HL-60 (cell line): Measurements from ENCODE around the gene GRIN1.

Experiments used
- GABPA ChIP-seq: IDR thresholded peaks from 2 replicates; pipeline ENCODE4 v1.6.1; 2012; ENCODE audit warnings: low read depth
- POLR2AphosphoS5 ChIP-seq: IDR thresholded peaks from 2 replicates; pipeline ENCODE4 v1.6.1; 2012; ENCODE audit warnings: low read depth
- TF ChIP-seq, protein P1 (sequence below): IDR thresholded peaks from one replicate; pipeline ENCODE4 v1.5.1; 2011; ENCODE audit warnings: low read length, control low read depth, inconsistent platforms; ENCODE audit not compliant: insufficient read depth

DNA sequence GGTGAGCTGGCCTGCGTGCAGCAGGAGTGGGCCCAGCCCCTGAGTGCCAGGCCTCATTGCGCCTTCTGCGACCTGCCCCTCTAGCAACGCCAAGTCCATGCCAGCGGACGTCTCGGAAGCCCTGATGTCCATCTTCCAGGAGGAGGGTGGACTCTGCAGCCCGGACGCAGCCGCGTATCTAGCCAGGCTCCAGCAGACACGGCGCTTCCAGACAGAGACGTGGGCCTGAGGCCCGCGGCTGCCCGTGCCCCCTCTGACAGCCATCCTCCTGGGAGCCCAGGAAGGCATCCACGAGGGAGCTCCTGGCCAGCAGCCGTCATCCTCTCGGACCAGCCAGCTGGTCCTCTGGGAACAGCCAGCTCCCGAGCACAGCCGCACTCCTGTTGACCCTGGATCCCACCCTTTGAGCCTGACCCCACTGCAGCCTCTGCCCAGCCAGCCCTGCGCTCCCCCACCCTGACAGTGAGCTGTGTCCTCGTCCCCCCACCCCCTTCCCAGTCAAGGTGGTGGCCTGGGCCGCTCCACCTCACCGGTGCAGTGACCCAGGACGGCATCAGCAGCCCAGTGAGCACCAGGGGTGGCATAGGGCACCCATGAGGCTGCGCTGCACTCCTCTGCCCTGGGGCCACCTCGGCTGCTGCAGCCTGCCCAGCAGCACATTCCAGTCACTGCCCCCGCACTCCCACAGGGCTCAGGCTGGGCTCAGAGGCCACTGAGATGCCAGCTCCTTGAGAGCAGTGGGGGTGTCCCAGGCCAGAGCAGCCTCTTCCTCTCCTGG, 77.4 kb downstream of the GRIN1 start:
- TF ChIP-seq, protein P1, sequence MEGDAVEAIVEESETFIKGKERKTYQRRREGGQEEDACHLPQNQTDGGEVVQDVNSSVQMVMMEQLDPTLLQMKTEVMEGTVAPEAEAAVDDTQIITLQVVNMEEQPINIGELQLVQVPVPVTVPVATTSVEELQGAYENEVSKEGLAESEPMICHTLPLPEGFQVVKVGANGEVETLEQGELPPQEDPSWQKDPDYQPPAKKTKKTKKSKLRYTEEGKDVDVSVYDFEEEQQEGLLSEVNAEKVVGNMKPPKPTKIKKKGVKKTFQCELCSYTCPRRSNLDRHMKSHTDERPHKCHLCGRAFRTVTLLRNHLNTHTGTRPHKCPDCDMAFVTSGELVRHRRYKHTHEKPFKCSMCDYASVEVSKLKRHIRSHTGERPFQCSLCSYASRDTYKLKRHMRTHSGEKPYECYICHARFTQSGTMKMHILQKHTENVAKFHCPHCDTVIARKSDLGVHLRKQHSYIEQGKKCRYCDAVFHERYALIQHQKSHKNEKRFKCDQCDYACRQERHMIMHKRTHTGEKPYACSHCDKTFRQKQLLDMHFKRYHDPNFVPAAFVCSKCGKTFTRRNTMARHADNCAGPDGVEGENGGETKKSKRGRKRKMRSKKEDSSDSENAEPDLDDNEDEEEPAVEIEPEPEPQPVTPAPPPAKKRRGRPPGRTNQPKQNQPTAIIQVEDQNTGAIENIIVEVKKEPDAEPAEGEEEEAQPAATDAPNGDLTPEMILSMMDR, result no peak
- TF ChIP-seq POLR2AphosphoS5 (no peak), GABPA (no peak)
